SU-DHL-6 (cell line): ENCODE results near the gene CYP39A1.

ENCODE experiments used
- H2AFZ ChIP-seq: fragments of 200-600 bp; sonication (generic); 2 replicates; pipeline ENCODE4 v1.6.1; 2014; ENCODE audit warnings: low read depth, mild to moderate bottlenecking, moderate library complexity, mixed read lengths, antibody characterized with exemption, low read length; ENCODE audit not compliant: severe bottlenecking
- H3F3A ChIP-seq: fragments of 200-600 bp; shearing (Covaris generic); 2 replicates; pipeline ENCODE4 v1.6.0; 2016; ENCODE audit warnings: antibody characterized with exemption, mild to moderate bottlenecking; ENCODE audit not compliant: insufficient read depth
- H3K27ac ChIP-seq: fragments of 200-600 bp; sonication (generic); 2 replicates; pipeline ENCODE4 v1.5.1; 2016; ENCODE audit warnings: low read depth, mild to moderate bottlenecking, low read length, moderate library complexity, mixed read lengths
- H3K27me3 ChIP-seq: fragments of 200-600 bp; sonication (generic), shearing (Covaris generic); 2 replicates; pipeline ENCODE4 v1.6.0; 2014; ENCODE audit warnings: mild to moderate bottlenecking, low read length
- H3K36me3 ChIP-seq: fragments of 200-600 bp; sonication (generic); 2 replicates; pipeline ENCODE4 v1.6.1; 2014; ENCODE audit warnings: mild to moderate bottlenecking, low read length, mixed read lengths
- H3K4me2 ChIP-seq: fragments of 300-600, 200-600 bp; shearing (Covaris generic), sonication (generic); 2 replicates; pipeline ENCODE4 v1.6.0; 2014; ENCODE audit warnings: low read length, low read depth, mild to moderate bottlenecking; ENCODE audit not compliant: poor library complexity, severe bottlenecking
- H3K4me3 ChIP-seq: fragments of 200-600 bp; sonication (generic); 2 replicates; pipeline ENCODE4 v1.5.1; 2014; ENCODE audit warnings: antibody characterized with exemption, low read length, mild to moderate bottlenecking, mixed read lengths; ENCODE audit not compliant: insufficient read depth, poor library complexity, severe bottlenecking
- H3K79me2 ChIP-seq: fragments of 200-600 bp; sonication (generic); 2 replicates; pipeline ENCODE4 v1.6.1; 2014; ENCODE audit warnings: mild to moderate bottlenecking, low read length, moderate library complexity; ENCODE audit not compliant: insufficient read depth
- H3K9ac ChIP-seq: fragments of 200-600 bp; sonication (generic); 2 replicates; pipeline ENCODE4 v1.7.0; 2014; ENCODE audit warnings: mild to moderate bottlenecking, low read length
- H3K9me2 ChIP-seq: fragments of 200-600 bp; sonication (generic); replicated peaks from 2 replicates; pipeline ENCODE4 v1.6.1; 2014; ENCODE audit warnings: low read length; ENCODE audit not compliant: insufficient read depth
- H3K9me3 ChIP-seq: fragments of 200-600 bp; sonication (generic); 2 replicates; pipeline ENCODE4 v1.6.1; 2014; ENCODE audit warnings: low read length, mixed read lengths; ENCODE audit not compliant: insufficient read depth
- H4K20me1 ChIP-seq: fragments of 200-600 bp; sonication (generic); 2 replicates; pipeline ENCODE4 v1.6.1; 2014; ENCODE audit warnings: low read depth, mild to moderate bottlenecking, antibody characterized with exemption, low read length, moderate library complexity, mixed read lengths
- CTCF ChIP-seq: fragments of 200-600 bp; sonication (generic); IDR thresholded peaks from one replicate; pipeline ENCODE4 v1.5.1; 2017; ENCODE audit warnings: antibody characterized with exemption, mild to moderate bottlenecking, low read length, moderate library complexity; ENCODE audit not compliant: insufficient read depth, poor library complexity, severe bottlenecking
- EZH2phosphoT487 ChIP-seq: fragments of 200-600 bp; sonication (generic), shearing (Covaris generic); conservative IDR thresholded peaks from 2 replicates; pipeline ENCODE4 v1.6.1; 2018; ENCODE audit warnings: mild to moderate bottlenecking, antibody characterized with exemption, low read length, moderate library complexity, mixed read lengths

CYP39A1 gene

GRCh38 chr6:46509981-46510510 lies 142.6 kb downstream of the CYP39A1 start:
- Histone ChIP-seq H3K79me2 (no peaks in the 10 kb centered on the region), H3F3A (no peaks in the 10 kb centered on the region), H3K36me3 (no peaks in the 10 kb centered on the region), H3K9me3 (no peaks in the 10 kb centered on the region), H3K27me3 (no peaks in the 10 kb centered on the region), H4K20me1 (no peaks in the 10 kb centered on the region), H3K9ac (no peak overlapping the region), H3K27ac (no peak overlapping the region), H2AFZ (no peak overlapping the region), H3K9me2 (no peaks in the 10 kb centered on the region), H3K4me3 (no peak overlapping the region), H3K4me2 (no peak overlapping the region)
- TF ChIP-seq EZH2phosphoT487 (no peak), CTCF (no peak)

- Histone ChIP-seq H3K27ac (no peak overlapping the region), H3K27me3 (no peaks in the 10 kb centered on the region), H2AFZ (no peak overlapping the region), H3F3A (no peaks in the 10 kb centered on the region), H3K9ac (no peak overlapping the region), H3K9me3 (no peaks in the 10 kb centered on the region), H3K4me2 (no peak overlapping the region), H3K9me2 (no peaks in the 10 kb centered on the region), H3K79me2 (no peaks in the 10 kb centered on the region), H3K4me3 (no peak overlapping the region), H4K20me1 (no peaks in the 10 kb centered on the region), H3K36me3 (no peaks in the 10 kb centered on the region)
- TF ChIP-seq EZH2phosphoT487, result no peak
- TF ChIP-seq CTCF, result no peak
Observed at GRCh38 chr6:46509063-46509462, 143.6 kb downstream of the CYP39A1 start.

GRCh38 chr6:46507426-46507825 lies 145.2 kb downstream of the CYP39A1 start:
- Histone ChIP-seq H2AFZ (no peak overlapping the region), H3K9me3 (no peaks in the 10 kb centered on the region), H3F3A (no peaks in the 10 kb centered on the region), H3K4me2 (no peak overlapping the region), H3K9me2 (no peaks in the 10 kb centered on the region), H3K27me3 (no peaks in the 10 kb centered on the region), H3K9ac (no peak overlapping the region), H3K4me3 (no peak overlapping the region), H3K36me3 (no peaks in the 10 kb centered on the region), H4K20me1 (no peaks in the 10 kb centered on the region), H3K79me2 (no peaks in the 10 kb centered on the region), H3K27ac (no peak overlapping the region)
- no peak for TF ChIP-seq CTCF
- TF ChIP-seq EZH2phosphoT487, result no peak
